ENCODE measurements around the gene ZSCAN22.

Gene ZSCAN22

DNA sequence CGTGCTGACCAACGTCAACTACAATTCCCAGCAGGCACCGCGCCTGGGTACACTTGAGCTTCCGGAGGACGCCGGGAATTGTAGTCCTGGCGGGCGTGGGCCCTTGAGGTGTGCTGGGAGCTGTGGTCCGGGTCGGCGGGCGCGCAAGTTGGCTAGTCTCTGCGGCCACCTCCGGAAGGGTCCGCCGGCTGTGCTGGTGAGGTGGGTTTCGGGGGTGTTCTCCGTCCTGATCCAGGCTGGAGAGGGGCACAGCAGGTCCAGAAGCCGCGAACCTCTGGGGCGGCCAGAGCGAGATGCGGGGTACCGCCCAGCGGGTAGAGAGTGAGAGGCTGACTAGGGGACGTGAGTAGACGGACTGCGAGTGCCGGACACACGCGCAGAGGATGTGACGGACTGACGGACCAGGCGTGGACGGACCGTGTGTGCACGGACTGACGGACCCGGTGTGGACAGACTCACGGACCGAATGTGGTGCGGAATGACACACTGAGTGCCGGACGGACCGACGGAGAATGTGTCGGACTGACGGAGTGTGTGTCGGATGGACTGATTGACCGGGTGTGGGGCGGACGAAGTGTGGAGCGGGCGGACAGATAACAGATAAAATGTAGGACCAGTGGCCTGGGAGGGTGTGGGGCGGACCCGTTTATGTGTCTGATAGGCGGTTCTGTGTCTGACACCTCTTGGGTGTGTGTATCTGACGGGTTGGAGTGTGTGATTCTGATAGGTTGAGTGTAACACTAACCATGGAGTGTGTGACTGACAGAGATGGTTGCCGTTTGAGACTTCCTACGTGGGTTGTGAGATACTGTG is at the start of gene ZSCAN22:
Gene ZSCAN22, plus strand, starts transcription at position 81 of the 813 bp plus-strand sequence. CDS start 7,809 bp downstream, outside the sequence.
- Histone ChIP-seq H3K27me3 (replicated peaks) (no peaks in the 10 kb centered on the region), H3K27ac (peak within 1 kb of the TSS; percentile 86), H3K36me3 (replicated peaks) (peaks cover 3% of the 10 kb centered on the region), H3K4me3 (ENCODE audit: low read depth, low read length) (peak within 1 kb of the TSS; percentile 99)
- peak; percentile 97 for DNase-seq
- in situ Hi-C loops (cut with HindIII; ENCODE audit: low pct_ligation_motif_present, low sequenced_read_pairs), result no loop called here
- TF ChIP-seq, protein P1, sequence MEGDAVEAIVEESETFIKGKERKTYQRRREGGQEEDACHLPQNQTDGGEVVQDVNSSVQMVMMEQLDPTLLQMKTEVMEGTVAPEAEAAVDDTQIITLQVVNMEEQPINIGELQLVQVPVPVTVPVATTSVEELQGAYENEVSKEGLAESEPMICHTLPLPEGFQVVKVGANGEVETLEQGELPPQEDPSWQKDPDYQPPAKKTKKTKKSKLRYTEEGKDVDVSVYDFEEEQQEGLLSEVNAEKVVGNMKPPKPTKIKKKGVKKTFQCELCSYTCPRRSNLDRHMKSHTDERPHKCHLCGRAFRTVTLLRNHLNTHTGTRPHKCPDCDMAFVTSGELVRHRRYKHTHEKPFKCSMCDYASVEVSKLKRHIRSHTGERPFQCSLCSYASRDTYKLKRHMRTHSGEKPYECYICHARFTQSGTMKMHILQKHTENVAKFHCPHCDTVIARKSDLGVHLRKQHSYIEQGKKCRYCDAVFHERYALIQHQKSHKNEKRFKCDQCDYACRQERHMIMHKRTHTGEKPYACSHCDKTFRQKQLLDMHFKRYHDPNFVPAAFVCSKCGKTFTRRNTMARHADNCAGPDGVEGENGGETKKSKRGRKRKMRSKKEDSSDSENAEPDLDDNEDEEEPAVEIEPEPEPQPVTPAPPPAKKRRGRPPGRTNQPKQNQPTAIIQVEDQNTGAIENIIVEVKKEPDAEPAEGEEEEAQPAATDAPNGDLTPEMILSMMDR (IDR thresholded peaks at IDR 0.05; ENCODE audit: low read depth, low read length, missing control alignments), result no peak

DNA sequence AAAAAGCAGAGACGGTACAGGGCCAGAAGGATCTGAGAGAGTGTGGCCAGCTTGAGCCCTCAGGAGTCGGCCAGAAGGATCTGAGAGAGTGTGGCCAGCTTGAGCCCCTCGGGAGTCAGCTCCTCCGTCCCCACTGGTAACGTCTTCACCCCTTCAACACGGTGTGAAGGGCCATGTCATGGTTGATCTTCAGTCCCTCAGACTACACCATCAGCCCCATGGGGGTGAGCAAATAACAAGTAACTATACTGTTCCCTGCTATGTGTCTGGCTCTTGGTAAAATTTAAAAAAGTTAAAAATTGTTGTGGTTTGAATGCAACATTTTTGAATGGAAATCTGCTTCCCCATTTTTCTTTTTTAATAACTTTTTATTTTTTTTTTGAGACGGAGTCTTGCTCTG is 49.6 kb upstream of the ZSCAN22 start:
- TF ChIP-seq, protein P1 (IDR thresholded peaks at IDR 0.05; ENCODE audit: low read depth, low read length, missing control alignments), result no peak
- Histone ChIP-seq H3K36me3 (replicated peaks) (no peaks in the 10 kb centered on the region), H3K27ac (no peak overlapping the region), H3K27me3 (replicated peaks) (no peaks in the 10 kb centered on the region), H3K4me3 (ENCODE audit: low read depth, low read length) (no peak overlapping the region)
- no peak for DNase-seq
- in situ Hi-C loops (cut with HindIII; ENCODE audit: low pct_ligation_motif_present, low sequenced_read_pairs), result no loop called here

DNA sequence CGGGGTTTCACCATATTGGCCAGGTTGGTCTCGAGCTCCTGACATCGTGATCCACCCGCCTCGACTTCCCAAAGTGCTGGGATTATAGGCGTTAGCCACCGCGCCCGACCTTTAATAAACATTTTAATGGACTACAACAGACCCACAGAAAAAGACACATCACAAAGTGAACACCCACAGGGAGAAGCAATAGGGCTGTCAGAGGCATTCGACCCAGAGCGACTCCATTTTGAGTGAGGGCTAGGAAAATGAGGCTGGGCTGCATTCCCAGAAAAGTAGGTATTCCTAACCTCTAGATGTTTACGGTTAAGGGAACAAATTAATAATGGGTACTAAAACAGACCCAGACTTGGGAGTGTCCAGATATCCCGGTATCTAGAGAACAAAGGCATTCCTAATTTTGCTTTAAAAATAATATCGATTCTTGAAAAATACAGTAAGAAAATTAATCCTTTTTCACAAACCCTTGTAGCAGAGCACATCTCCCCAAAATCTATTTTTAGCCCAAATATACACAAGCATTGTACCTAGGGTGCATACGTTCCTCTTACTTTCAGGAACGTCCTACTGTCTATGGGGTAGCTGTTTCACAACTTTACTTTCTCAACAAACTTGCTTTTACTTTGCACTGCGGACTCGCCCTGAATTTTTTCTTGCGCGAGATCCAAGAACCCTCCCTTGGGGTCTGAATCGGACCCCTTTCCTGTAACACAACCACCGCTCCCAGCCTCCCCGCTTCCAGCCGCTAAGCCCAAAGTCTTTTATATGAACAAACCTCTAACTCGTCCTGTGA is 48.9 kb upstream of the ZSCAN22 start:
- DNase-seq, result no peak
- Histone ChIP-seq H3K27me3 (replicated peaks) (no peaks in the 10 kb centered on the region), H3K27ac (peak overlapping the region; percentile 68), H3K36me3 (replicated peaks) (no peaks in the 10 kb centered on the region), H3K4me3 (ENCODE audit: low read depth, low read length) (peak overlapping the region; percentile 90)
- in situ Hi-C loops (cut with HindIII; ENCODE audit: low pct_ligation_motif_present, low sequenced_read_pairs), result no loop called here
- TF ChIP-seq, protein P1 (IDR thresholded peaks at IDR 0.05; ENCODE audit: low read depth, low read length, missing control alignments), result no peak

DNA sequence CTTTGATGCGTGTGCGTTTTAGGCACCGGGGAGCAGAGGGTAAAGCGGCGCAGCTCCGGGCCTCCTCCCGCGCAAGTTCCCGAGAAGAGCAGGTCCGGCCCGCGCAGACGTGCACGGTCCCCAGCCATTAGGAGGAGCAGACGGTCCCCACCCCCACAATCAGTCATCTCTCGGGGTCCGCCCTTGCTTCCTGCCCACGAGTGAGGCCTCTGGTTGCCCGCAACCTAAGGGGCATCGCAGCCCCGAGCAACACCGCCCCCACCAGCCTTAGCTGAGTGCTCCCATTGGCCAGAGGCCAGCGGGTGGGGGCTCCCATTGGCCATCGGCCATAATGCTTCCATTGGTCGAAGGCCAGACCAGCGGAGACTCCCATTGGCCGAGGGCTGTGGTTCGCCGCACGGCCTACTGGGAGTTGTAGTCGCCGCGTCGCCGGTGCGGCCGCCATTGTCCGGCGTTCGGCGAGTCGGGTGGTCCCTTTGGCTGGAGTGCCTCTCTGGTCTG is 48.2 kb upstream of the ZSCAN22 start, which contains the start of gene ZNF8:
Gene ZNF8, plus strand, starts transcription at position 415 of the 501 bp plus-strand sequence. CDS start 127 bp downstream, outside the sequence.
- peak within 1 kb of the TSS; percentile 87 for H3K27ac ChIP-seq
- in situ Hi-C loops (cut with HindIII; ENCODE audit: low pct_ligation_motif_present, low sequenced_read_pairs), result no loop called here
- no peaks in the 10 kb centered on the region for H3K36me3 ChIP-seq (replicated peaks)
- peak within 1 kb of the TSS; percentile 90 for H3K4me3 ChIP-seq (ENCODE audit: low read depth, low read length)
- H3K27me3 ChIP-seq (replicated peaks), result no peaks in the 10 kb centered on the region
- TF ChIP-seq, protein P1 (IDR thresholded peaks at IDR 0.05; ENCODE audit: low read depth, low read length, missing control alignments), result peak; percentile 23
- DNase-seq, result peak; percentile 99

DNA sequence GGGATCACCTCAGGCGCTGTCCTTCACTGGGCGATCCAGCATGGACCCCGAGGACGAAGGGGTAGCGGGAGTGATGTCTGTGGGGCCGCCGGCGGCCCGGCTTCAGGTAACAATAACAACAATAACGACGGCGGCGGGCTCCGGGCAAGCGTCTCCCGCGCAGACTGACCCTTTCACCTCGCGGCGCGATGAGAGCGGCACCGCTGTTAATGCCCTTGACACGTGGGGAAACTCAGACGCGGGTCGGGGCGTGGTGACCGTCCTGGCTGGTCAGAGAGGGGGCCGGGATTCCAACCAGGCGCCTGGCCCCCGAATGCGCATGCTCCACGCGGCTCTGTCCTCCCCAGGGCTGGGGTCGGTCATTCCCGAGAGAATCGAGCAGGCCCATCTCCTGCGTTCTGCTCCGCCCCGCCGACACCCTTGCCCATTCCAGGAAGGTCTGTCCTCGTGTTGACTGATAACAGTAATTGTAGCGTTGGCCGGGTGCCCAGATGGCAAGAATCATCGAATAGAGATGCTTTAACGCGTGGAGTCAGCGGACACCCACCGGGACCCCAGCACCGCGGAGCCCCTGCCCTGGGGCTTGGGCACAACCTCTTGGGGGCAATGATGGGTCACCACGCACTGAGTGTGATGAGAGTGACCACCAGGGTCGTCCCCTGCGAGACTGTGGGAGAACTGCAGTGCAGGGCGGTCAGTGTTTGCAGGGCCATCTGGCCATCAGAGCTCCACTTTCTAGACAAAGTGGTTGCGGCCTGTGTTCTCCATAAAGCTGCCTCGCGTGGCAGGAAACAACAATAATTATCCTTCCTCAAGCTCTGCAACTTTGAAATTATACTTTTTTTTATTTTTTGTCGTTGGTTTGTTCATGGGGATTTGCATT is 47.5 kb upstream of the ZSCAN22 start:
- Histone ChIP-seq H3K4me3 (ENCODE audit: low read depth, low read length) (peak overlapping the region; percentile 90), H3K36me3 (replicated peaks) (no peaks in the 10 kb centered on the region), H3K27ac (peak overlapping the region; percentile 87), H3K27me3 (replicated peaks) (no peaks in the 10 kb centered on the region)
- in situ Hi-C loops (cut with HindIII; ENCODE audit: low pct_ligation_motif_present, low sequenced_read_pairs), result no loop called here
- TF ChIP-seq, protein P1 (IDR thresholded peaks at IDR 0.05; ENCODE audit: low read depth, low read length, missing control alignments), result peak; percentile 9
- peak; percentile 76 for DNase-seq

Measured in brain microvascular endothelial cell (primary cell).